Activated CD4-positive, alpha-beta T cell treated with anti-CD3 and anti-CD28 coated beads, Interleukin-2, amount 50 U/mL, for 1 hour (primary cell): ENCODE measurements around the gene ANKRD35.
A peak's percentile ranks its signal among the peaks of the same experiment; 100 is the strongest.

ENCODE experiments used
- DNase-seq: peaks from one replicate; pipeline ENCODE4 v3.0.0-alpha.2; 2020

The ANKRD35 gene

GRCh38 chr1:145892486-145893087 is 6.9 kb upstream of the ANKRD35 start:
- DNase-seq = no peak

- peak; percentile 54 for DNase-seq
Observed at GRCh38 chr1:145891587-145892485, 6.2 kb upstream of the ANKRD35 start.

DNA sequence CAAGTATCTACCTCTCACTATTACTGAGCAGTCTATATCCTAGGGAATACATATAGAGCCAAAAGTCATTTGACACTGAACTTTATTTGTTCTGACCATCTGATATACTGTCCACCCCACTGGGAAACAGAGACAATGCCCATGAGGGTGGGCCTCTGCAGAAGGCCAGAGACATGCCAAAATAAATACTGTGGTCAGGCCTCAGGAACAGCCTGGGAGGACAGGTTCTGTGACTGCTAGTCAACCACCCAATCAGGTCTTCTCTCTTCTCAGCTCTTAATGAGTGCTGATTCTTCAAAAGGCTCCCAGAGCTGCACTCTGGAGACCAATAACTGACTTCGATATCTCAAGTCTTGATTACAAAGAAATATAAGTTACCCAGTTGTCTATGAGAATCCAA is 5.5 kb upstream of the ANKRD35 start:
- no peak for DNase-seq

GRCh38 chr1:145889722-145890121 is 4.1 kb upstream of the ANKRD35 start:
- no peak for DNase-seq

- no peak for DNase-seq
Observed at GRCh38 chr1:145887631-145888030, 2.0 kb upstream of the ANKRD35 start.

DNA sequence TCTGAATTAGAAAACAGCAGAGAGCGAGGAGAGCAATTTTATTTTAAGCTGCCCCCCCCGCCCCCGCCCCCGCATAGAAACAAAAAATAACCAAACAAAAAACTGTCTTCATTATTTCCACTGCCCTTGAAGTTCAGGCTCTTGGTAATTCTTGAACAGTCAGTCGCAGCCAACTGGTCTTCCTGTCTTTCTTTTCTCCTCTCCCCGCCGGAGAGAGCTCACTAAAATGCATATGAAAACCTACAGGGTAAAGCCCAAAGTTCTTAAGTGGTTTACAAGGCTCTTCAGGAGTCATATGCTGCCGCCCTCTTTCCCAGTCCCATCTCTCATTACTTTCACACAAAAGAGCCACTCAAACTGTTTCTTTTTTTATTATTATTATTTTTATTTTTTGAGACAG is 1.1 kb upstream of the ANKRD35 start:
- no peak for DNase-seq

- no peak for DNase-seq
Observed at GRCh38 chr1:145886390-145886789, 724 bp upstream of the ANKRD35 start.

DNA sequence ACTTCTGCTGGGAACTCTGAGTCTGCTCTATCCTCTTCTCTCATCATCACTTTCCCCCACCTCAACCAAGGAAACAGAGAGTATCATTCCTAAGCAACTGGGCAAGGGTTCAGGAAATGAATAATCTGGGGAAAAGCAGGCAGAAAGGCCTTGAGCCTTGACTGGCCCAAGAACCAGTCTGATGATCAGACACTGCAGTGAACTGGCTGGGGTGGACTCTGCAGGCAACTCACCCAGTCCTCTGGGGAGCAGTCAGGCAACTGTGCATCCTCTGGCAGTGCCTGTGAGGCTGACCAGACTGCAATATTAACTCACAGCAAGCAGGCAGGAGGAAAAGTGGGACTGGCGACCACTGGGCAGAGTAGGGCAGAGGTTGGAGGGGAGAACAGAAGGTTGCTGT is 991 bp downstream of the ANKRD35 start:
- no peak for DNase-seq

DNA sequence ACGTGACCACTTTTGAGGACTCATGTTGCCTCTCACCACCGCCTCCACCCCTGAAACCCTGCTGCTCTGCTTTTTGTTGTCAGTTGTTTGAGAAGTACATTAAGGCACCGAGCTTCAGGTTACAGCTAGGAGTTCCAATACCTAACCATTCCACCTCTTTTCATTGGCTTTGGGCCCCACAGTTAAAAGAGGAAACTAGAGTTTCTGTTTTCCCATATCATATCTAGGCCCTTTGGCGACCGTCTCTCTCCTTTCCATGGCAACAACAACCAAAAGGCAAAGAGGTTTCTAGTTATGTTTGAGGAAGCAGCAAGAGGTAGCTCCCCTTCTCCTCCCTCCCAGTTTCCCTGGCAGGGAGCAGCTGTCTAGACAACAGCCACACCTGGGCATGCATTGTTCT is 5.9 kb downstream of the ANKRD35 start:
- DNase-seq = no peak

DNA sequence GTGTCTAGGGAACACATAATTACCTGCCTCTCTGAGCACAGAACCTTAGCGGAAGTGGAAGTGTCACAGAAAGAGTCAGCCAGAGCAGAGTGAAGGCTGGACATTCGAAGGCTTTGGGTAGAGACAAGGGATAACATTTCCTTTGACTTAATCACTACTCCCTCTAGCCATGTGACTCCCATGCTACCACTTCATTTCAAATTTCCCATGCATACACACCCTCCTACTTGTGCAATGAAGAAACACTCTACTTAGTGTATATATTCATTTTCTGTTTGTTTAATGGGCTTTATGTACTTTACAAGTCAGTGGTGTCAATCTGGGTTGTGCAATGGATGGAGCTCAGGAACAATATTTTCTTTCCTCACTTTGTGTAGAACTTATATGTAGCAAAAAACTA is 6.9 kb downstream of the ANKRD35 start:
- DNase-seq = no peak

- DNase-seq = no peak
Observed at GRCh38 chr1:145877923-145878486, 7.7 kb downstream of the ANKRD35 start.

DNA sequence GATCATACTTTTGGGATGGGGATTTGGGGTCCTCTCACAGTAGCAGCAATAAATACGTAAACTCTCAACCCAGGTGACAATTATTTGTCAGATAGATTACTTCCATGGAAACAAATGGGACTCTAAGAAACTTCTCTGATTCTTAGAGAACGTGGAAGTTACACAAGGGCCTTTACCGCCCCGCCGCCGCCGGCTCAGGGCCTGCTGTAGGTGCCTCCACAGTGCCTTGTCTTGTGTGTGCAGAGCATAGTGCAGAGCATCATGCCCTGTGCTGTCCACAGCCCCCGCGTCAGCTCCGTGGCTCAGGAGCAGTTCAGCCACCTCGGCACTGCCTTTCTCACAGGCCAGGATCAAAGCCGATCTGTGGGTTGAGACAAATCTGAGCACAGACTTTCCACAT is 11.0 kb downstream of the ANKRD35 start:
- no peak for DNase-seq

GRCh38 chr1:145871994-145872924 is 13.4 kb downstream of the ANKRD35 start:
- DNase-seq = peak; percentile 28

DNA sequence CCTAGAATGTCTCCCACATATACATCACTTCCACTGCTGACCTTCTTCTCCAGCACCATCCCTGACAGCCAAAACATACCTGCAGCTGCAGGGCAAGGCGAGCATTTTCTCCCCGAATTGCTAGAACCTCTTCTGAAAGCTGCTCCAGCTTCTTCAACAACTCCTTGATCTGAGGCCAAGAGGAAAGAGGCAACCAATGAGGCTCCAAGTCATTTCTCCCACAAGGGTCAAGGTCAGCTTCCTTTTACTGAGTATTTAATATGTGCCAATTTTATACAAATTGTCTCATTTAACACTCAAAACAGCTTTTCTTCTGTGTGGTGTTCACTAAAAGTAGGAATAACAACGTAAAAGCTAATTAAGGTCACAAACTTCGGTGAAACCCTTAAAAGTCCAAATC is 17.4 kb downstream of the ANKRD35 start:
- DNase-seq = no peak

DNA sequence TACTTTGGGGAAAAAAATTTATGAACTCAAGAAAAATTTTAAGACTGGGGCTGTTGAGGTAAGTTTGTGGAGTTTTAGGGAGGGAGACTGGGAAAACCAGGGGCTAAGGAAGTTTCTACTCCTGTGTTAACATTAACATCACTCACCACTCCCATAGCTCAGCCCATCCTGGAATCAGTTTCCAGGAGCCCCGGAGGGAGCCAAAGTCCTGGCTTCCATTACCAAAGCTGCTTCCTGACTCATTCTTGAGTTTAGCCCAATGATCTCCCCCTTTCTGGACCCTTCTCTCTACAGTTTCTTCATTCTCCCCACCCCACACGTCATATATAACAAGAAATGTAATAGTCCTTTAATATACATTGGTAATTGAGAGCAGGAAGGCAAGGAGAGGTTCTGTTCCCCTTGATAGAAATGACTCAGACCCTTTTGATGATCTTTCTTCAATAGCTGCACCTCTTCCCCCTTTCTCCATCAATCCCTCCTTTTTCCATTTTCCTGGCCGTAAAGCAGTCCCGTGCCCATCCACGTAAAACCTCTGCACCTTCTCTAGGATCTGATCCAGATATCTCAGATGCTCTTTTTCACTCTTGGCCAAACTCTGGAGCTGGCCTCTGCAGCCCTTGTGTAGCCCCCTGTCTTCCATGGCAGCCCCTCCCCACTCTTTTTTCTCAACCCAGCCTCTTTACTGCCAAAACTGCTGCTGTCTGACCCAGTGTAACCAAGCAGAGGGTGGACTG is 22.2 kb downstream of the ANKRD35 start:
- no peak for DNase-seq

DNA sequence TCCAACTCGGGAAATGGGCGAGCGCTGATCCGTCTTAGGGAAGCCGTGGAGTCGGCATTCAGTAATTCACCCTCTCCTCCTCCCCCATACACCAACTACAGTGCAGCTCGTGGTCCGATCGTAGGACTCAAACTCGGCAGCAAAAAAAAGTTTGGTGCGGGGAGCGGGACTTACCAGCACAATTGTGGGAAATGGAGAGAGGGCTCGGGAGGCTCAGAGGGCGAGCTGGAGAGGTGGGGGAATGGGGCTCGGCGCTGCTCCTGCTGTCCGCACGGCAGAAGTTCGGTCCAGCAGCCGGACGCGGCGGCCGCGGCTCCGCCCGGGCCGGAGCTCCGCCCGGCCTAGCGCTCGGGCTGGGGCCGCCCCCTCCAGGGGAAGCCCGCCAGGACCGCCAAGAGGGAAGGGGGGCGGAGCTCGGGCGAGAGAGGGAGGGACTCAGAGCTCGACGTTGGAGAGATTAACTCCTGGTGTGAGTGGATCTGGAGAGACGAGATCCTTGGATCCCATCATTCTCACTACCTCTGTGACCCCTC is 26.1 kb downstream of the ANKRD35 start:
- peak; percentile 64 for DNase-seq

DNA sequence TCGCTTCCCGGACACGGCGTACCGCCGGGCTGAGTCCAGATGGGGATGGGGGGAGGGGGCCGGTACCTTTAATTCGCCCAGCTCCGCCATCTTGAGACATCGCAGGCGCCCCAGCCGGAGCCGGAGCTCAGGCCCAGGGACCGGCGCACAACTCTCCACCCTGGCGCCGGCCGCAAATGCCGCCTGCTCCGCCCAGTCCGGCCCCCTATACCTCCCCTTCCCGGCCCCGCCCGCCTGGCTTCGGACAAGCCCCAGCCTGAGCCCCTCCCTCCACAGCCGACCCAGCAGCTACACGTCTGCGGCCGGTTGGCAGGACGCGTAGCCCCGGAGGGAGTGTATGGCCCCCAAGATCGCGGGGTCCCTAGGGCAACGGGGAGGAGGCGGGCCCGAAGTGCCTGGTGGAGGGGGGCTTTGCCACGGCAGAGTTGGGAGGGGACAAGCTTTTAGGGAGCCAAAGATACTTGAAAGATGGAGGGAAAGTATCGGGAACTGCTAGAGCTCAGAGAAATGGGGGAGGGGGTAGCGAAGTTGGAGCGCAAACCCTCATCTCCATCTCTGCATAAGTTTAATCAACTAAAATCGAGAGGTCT is 26.7 kb downstream of the ANKRD35 start, which contains the start of gene PIAS3:
TSS of gene PIAS3 (minus strand) at position 181 of the 590 bp plus-strand sequence. CDS start at position 90, 91 bp downstream.
- peak; percentile 74 for DNase-seq

DNA sequence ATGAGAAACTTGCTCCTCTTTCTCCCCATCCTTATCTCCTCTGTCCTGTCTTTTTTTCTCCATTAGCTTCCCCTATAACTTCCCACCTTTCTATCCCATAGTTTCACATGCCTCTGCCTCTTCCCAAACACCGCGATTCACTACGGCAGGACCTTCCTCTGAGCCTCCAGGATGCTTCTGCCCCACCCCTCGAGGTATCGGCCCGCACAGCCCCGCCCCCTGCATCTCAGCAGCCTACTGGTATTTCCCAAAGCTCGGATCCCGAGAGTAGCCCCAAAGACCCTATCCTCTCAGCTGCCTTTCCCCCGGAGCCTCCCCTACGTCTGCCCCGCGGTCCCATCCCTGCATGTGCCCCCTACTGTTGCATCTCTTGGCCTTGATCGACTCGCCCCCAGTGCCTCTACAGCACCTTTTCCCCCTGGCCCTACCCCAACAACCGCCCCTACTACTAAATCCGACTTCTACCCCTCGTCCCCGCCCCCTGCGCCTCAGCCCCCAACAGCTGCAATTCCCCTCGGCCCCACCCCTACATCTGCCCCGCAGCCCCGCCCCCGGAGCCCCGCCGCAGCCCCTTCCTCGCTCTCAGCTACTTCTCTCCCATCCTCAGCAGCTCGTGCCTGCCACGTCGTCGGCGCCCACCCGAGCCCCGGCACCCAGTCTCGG is 27.3 kb downstream of the ANKRD35 start:
- peak; percentile 44 for DNase-seq

DNA sequence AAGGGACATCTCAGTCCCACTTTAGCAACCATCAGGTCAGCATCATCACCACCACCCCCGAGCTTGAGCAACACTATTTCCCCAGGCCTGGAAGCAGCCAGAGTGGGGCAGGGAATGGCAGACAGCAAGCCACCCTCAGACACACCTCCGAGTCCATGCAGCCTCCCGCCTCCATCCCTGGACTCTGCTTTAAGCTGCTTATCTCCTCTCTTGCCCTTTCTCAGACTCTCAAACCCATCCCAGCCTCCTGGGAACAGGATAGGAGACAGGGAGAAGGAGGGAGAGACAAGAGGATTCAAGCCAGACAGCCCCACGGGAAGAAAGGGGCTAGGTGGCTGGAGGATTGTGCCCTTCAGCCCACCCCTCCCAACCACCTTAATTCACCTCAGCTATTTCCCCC is 28.5 kb downstream of the ANKRD35 start:
- DNase-seq = no peak

- DNase-seq = no peak
Observed at GRCh38 chr1:145855426-145855948, 30.2 kb downstream of the ANKRD35 start.
